K562 (cell line): ENCODE measurements around the gene LAMB2. TPM values are rescaled to one million over a fixed set of nuclear protein-coding genes. Genes with fewer than 3 reads are reported as not detected.

Source experiments
- BCOR ChIP-seq: fragments of 450-650 bp; IDR thresholded peaks from 2 replicates; pipeline ENCODE4 v1.6.1; 2016
- CCAR2 ChIP-seq: fragments of 200-400 bp; formaldehyde crosslinking; IDR thresholded peaks from 2 replicates; pipeline ENCODE4 v1.6.1; 2017; ENCODE audit warnings: mild to moderate bottlenecking, low read depth, low read length
- CCNT2 ChIP-seq: IDR thresholded peaks from 2 replicates; pipeline ENCODE4 v1.6.1; 2011; ENCODE audit warnings: borderline replicate concordance, low read depth, mild to moderate bottlenecking, moderate library complexity, mixed read lengths, low read length; ENCODE audit not compliant: insufficient read length; ENCODE audit errors: extremely low read depth
- CHCHD3 ChIP-seq: fragments of 250-450 bp; sonication (Bioruptor Pico); IDR thresholded peaks from 2 replicates; pipeline ENCODE4 v2.1.2; 2022; ENCODE audit warnings: mild to moderate bottlenecking
- E2F8 ChIP-seq: fragments of 450-650 bp; IDR thresholded peaks from 2 replicates; pipeline ENCODE4 v1.7.1; 2018; ENCODE audit warnings: mild to moderate bottlenecking, low read depth; ENCODE audit not compliant: partially characterized antibody
- ELF4 ChIP-seq: fragments of 450-650 bp; formaldehyde crosslinking; IDR thresholded peaks from 2 replicates; pipeline ENCODE4 v1.4.0; 2022; ENCODE audit warnings: missing genetic modification characterization
- ESRRA ChIP-seq: fragments of 450-650 bp; IDR thresholded peaks from 2 replicates; pipeline ENCODE4 v1.6.1; 2014; ENCODE audit warnings: low read depth, mild to moderate bottlenecking, moderate library complexity, borderline replicate concordance
- HDAC8 ChIP-seq: fragments of 450-650 bp; IDR thresholded peaks from 2 replicates; pipeline ENCODE4 v1.6.1; 2016; ENCODE audit warnings: mild to moderate bottlenecking, missing genetic modification characterization, moderate library complexity, missing compliant biosample characterization
- HMGXB4 ChIP-seq: sonication (generic); formaldehyde crosslinking; IDR thresholded peaks from 2 replicates; pipeline ENCODE4 v1.8.1; 2023; ENCODE audit warnings: mild to moderate bottlenecking, missing genetic modification reagents
- HOMEZ ChIP-seq: fragments of 250-450 bp; sonication (Bioruptor Pico); IDR thresholded peaks from 2 replicates; pipeline ENCODE4 v1.4.0; 2020; ENCODE audit warnings: mild to moderate bottlenecking, moderate library complexity
- JUND ChIP-seq, 2 experiments: IDR thresholded peaks; 2 replicates in 1 of 2; 3 replicates in 1 of 2; pipeline ENCODE4 v1.6.1; 2011; ENCODE audit warnings: borderline replicate concordance in 2 of 2, low read depth in 2 of 2, low read length in 2 of 2, improper control_type of control experiment in 1 of 2, missing biosample characterization in 1 of 2, missing genetic modification characterization in 1 of 2, missing genetic modification reagents in 1 of 2
- MAZ ChIP-seq, 2 experiments: fragments of 450-650 bp in 1 of 2; sonication (generic) in 1 of 2; formaldehyde crosslinking; IDR thresholded peaks in 1 of 2; conservative IDR thresholded peaks in 1 of 2; 2 replicates each; pipeline versions ENCODE4 v1.4.0 to v1.5.0; 2020; ENCODE audit warnings: mild to moderate bottlenecking in 1 of 2, missing genetic modification reagents in 1 of 2
- POLR2AphosphoS2 ChIP-seq: IDR thresholded peaks from 2 replicates; pipeline ENCODE4 v1.6.1; 2012; ENCODE audit warnings: low read length, improper control_type of control experiment
- SIN3A ChIP-seq, 2 experiments: fragments of 150-350 bp in 1 of 2; IDR thresholded peaks; 2 replicates each; pipeline ENCODE4 v1.6.1; 2011 to 2016; ENCODE audit warnings: borderline replicate concordance in 2 of 2, low read depth in 2 of 2, low read length in 2 of 2, mild to moderate bottlenecking in 2 of 2, moderate library complexity in 2 of 2; ENCODE audit not compliant: control insufficient read depth in 1 of 2
- SMAD3 ChIP-seq: fragments of 450-650 bp; formaldehyde crosslinking; conservative IDR thresholded peaks from 2 replicates; pipeline ENCODE4 v1.4.0; 2020; ENCODE audit warnings: mild to moderate bottlenecking
- SNRNP70 ChIP-seq: fragments of 200-400 bp; formaldehyde crosslinking; optimal IDR thresholded peaks from 2 replicates; pipeline ENCODE3; 2017; ENCODE audit warnings: low read depth, low read length
- ZKSCAN1 ChIP-seq: fragments of 150-350 bp; IDR thresholded peaks from 2 replicates; pipeline ENCODE4 v1.6.1; 2016; ENCODE audit warnings: low read depth, low read length
- ZNF175 ChIP-seq: fragments of 200-800 bp; sonication (Bioruptor generic); IDR thresholded peaks from 2 replicates; pipeline ENCODE4 v1.6.1; 2016; ENCODE audit warnings: low read depth, mild to moderate bottlenecking, missing genetic modification characterization, missing compliant biosample characterization
- ZNF23 ChIP-seq: fragments of 250-450 bp; sonication (Bioruptor Pico); IDR thresholded peaks from 2 replicates; pipeline ENCODE4 v1.4.0; 2020; ENCODE audit warnings: mild to moderate bottlenecking
- ZNF408 ChIP-seq: fragments of 250-450 bp; sonication (Bioruptor Pico); IDR thresholded peaks from 2 replicates; pipeline ENCODE4 v1.4.0; 2020; ENCODE audit warnings: low read depth, mild to moderate bottlenecking, moderate library complexity
- polyA plus RNA-seq, 8 experiments: library from polyadenylated mRNA; depleted of rRNA in 4 of 8; stranded (reverse) in 5 of 8; unstranded in 3 of 8; fragments of >200 nt; fragmentation: Nextera tagmentation in 2 of 8; fragmentation: Illumina TruSeq in 1 of 8; extraction: Ambion mirVana in 2 of 8; extraction: Trizol in 1 of 8; gene quantifications; 2 replicates each; pipeline versions ENCODE4 v1.2.1 to v1.2.3, GENCODE V29; 2011 to 2014; ENCODE audit warnings: inconsistent platforms in 1 of 8, missing spikeins in 1 of 8
- total RNA-seq, 7 experiments: library from RNA; depleted of rRNA in 6 of 7; stranded (reverse); fragments of >200 nt in 6 of 7; fragmentation: Illumina TruSeq in 2 of 7; extraction: Trizol in 2 of 7; gene quantifications; 2 replicates each; pipeline versions ENCODE4 v1.2.1 to v1.2.3, GENCODE V29; 2011 to 2021; ENCODE audit warnings: low replicate concordance in 1 of 7

LAMB2 gene
- total and polyA plus RNA-seq, 9 of the 15 experiments (the other 6 are each of a cell fraction or from before 2014, with no cell fraction given) = 1.4 to 26.0 (median 16.2) TPM

- TF ChIP-seq E2F8 = no peak
- TF ChIP-seq ELF4 (CRISPR knock-in tag) = peak; percentile 61; the same call in 1 of the 2 replicates
- 0 out of 2 replicates have a peak, but pooled peaks have one; percentile 18 for TF ChIP-seq ZKSCAN1
- no peak for TF ChIP-seq HOMEZ (CRISPR knock-in tag)
- no peak for TF ChIP-seq HDAC8 (tag)
- TF ChIP-seq CCAR2 = no peak
- TF ChIP-seq ZNF408 = no peak
- peak; percentile 49 to 80; a peak in 2 of 4 replicates for TF ChIP-seq SIN3A (IDR thresholded peaks at IDR 0.05; ENCODE audit: borderline replicate concordance in 2 of 2, control insufficient read depth in 1 of 2, low read depth in 2 of 2, low read length in 2 of 2)
- TF ChIP-seq MAZ (CRISPR knock-in tag; conservative IDR thresholded peaks at IDR 0.05 in 1 of 2, IDR thresholded peaks at IDR 0.05 in 1 of 2) = peak; percentile 60 to 62
- no peak for TF ChIP-seq CHCHD3 (CRISPR knock-in tag)
- no peak for TF ChIP-seq SNRNP70
- peak; percentile 21; the same call in 1 of the 2 replicates for TF ChIP-seq JUND (IDR thresholded peaks at IDR 0.05; ENCODE audit: borderline replicate concordance, low read depth, low read length)
- no peak for TF ChIP-seq JUND (tag; IDR thresholded peaks at IDR 0.05; ENCODE audit: borderline replicate concordance, low read depth, low read length)
- 0 out of 2 replicates have a peak, but pooled peaks have one; percentile 9 for TF ChIP-seq ZNF175 (CRISPR knock-in tag)
- 0 out of 2 replicates have a peak, but pooled peaks have one; percentile 32 for TF ChIP-seq ESRRA
- peak; percentile 27 for TF ChIP-seq HMGXB4 (CRISPR knock-in tag)
- TF ChIP-seq BCOR = peak; percentile 73; the same call in 1 of the 2 replicates
- TF ChIP-seq CCNT2 = peak; percentile 39
- TF ChIP-seq POLR2AphosphoS2 = no peak
- TF ChIP-seq SMAD3 (CRISPR knock-in tag) = no peak
- no peak for TF ChIP-seq ZNF23
These were observed 38.7 kb downstream of the LAMB2 start, which contains the start of gene QRICH1 (continued) for GRCh38 chr3:49093853-49094767.
